ENCODE results near the gene NUDCD2.

NUDCD2 gene

GRCh38 chr5:163459819-163460561 lies at the start of gene NUDCD2:
Gene NUDCD2 (minus strand): TSS chr5:163460102. CDS start chr5:163460050, 52 bp downstream.
- Histone ChIP-seq H3K9ac (ENCODE audit: low read depth, low read length) (peak within 1 kb of the TSS; percentile 95), H3K9me3 (ENCODE audit: control insufficient read depth, insufficient read depth, low read length) (no peaks in the 10 kb centered on the region), H3K27me3 (ENCODE audit: control insufficient read depth, insufficient read depth, low read length) (no peaks in the 10 kb centered on the region), H3K36me3 (ENCODE audit: control insufficient read depth, insufficient read depth, low read length) (no peaks in the 10 kb centered on the region), H3K4me3 (ENCODE audit: low read depth, low read length) (peak within 1 kb of the TSS; percentile 99), H3K4me1 (ENCODE audit: control insufficient read depth, insufficient read depth, low read length) (no peaks in the 10 kb centered on the region)

GRCh38 chr5:163509291-163509951 lies 49.5 kb upstream of the NUDCD2 start:
- Histone ChIP-seq H3K36me3 (ENCODE audit: control insufficient read depth, insufficient read depth, low read length) (peaks cover 7% of the 10 kb centered on the region), H3K4me3 (ENCODE audit: low read depth, low read length) (no peak overlapping the region)

GRCh38 chr5:163508753-163509152 lies 48.9 kb upstream of the NUDCD2 start:
- H3K36me3 ChIP-seq (ENCODE audit: control insufficient read depth, insufficient read depth, low read length), result peaks cover 7% of the 10 kb centered on the region
- H3K9ac ChIP-seq (ENCODE audit: low read depth, low read length), result no peak overlapping the region

More at GRCh38 chr5:163509291-163509951, 49.5 kb upstream of the NUDCD2 start:
- no peaks in the 10 kb centered on the region for H3K9me3 ChIP-seq (ENCODE audit: control insufficient read depth, insufficient read depth, low read length)
- peaks cover 6% of the 10 kb centered on the region for H3K4me1 ChIP-seq (ENCODE audit: control insufficient read depth, insufficient read depth, low read length)
- H3K27me3 ChIP-seq (ENCODE audit: control insufficient read depth, insufficient read depth, low read length), result no peaks in the 10 kb centered on the region
- no peak overlapping the region for H3K9ac ChIP-seq (ENCODE audit: low read depth, low read length)

GRCh38 chr5:163506726-163507125 lies 46.8 kb upstream of the NUDCD2 start:
- peaks cover 12% of the 10 kb centered on the region for H3K4me1 ChIP-seq (ENCODE audit: control insufficient read depth, insufficient read depth, low read length)
- H3K9ac ChIP-seq (ENCODE audit: low read depth, low read length), result no peak overlapping the region

More at GRCh38 chr5:163508753-163509152, 48.9 kb upstream of the NUDCD2 start:
- Histone ChIP-seq H3K4me3 (ENCODE audit: low read depth, low read length) (no peak overlapping the region), H3K4me1 (ENCODE audit: control insufficient read depth, insufficient read depth, low read length) (peaks cover 6% of the 10 kb centered on the region), H3K27me3 (ENCODE audit: control insufficient read depth, insufficient read depth, low read length) (no peaks in the 10 kb centered on the region), H3K9me3 (ENCODE audit: control insufficient read depth, insufficient read depth, low read length) (no peaks in the 10 kb centered on the region)

GRCh38 chr5:163506095-163506457 lies 46.2 kb upstream of the NUDCD2 start:
- Histone ChIP-seq H3K9ac (ENCODE audit: low read depth, low read length) (peak overlapping the region; percentile 55), H3K4me1 (ENCODE audit: control insufficient read depth, insufficient read depth, low read length) (peaks cover 12% of the 10 kb centered on the region), H3K27me3 (ENCODE audit: control insufficient read depth, insufficient read depth, low read length) (no peaks in the 10 kb centered on the region), H3K36me3 (ENCODE audit: control insufficient read depth, insufficient read depth, low read length) (no peaks in the 10 kb centered on the region), H3K9me3 (ENCODE audit: control insufficient read depth, insufficient read depth, low read length) (no peaks in the 10 kb centered on the region), H3K4me3 (ENCODE audit: low read depth, low read length) (peak overlapping the region; percentile 67)

More at GRCh38 chr5:163506726-163507125, 46.8 kb upstream of the NUDCD2 start:
- Histone ChIP-seq H3K4me3 (ENCODE audit: low read depth, low read length) (peak overlapping the region; percentile 67), H3K9me3 (ENCODE audit: control insufficient read depth, insufficient read depth, low read length) (no peaks in the 10 kb centered on the region), H3K36me3 (ENCODE audit: control insufficient read depth, insufficient read depth, low read length) (no peaks in the 10 kb centered on the region), H3K27me3 (ENCODE audit: control insufficient read depth, insufficient read depth, low read length) (no peaks in the 10 kb centered on the region)

GRCh38 chr5:163505368-163506094 lies 45.6 kb upstream of the NUDCD2 start, which contains the start of gene MAT2B:
Gene MAT2B (plus strand): TSS chr5:163505619. CDS start chr5:163505687, 68 bp downstream.
- Histone ChIP-seq H3K36me3 (ENCODE audit: control insufficient read depth, insufficient read depth, low read length) (no peaks in the 10 kb centered on the region), H3K9me3 (ENCODE audit: control insufficient read depth, insufficient read depth, low read length) (no peaks in the 10 kb centered on the region), H3K27me3 (ENCODE audit: control insufficient read depth, insufficient read depth, low read length) (no peaks in the 10 kb centered on the region), H3K4me3 (ENCODE audit: low read depth, low read length) (peak within 1 kb of the TSS; percentile 67), H3K9ac (ENCODE audit: low read depth, low read length) (peak within 1 kb of the TSS; percentile 98), H3K4me1 (ENCODE audit: control insufficient read depth, insufficient read depth, low read length) (peaks cover 12% of the 10 kb centered on the region)

GRCh38 chr5:163505049-163505367 lies 45.1 kb upstream of the NUDCD2 start:
- Histone ChIP-seq H3K4me1 (ENCODE audit: control insufficient read depth, insufficient read depth, low read length) (peaks cover 12% of the 10 kb centered on the region), H3K27me3 (ENCODE audit: control insufficient read depth, insufficient read depth, low read length) (no peaks in the 10 kb centered on the region), H3K4me3 (ENCODE audit: low read depth, low read length) (peak overlapping the region; percentile 67), H3K9ac (ENCODE audit: low read depth, low read length) (peak overlapping the region; percentile 98), H3K9me3 (ENCODE audit: control insufficient read depth, insufficient read depth, low read length) (no peaks in the 10 kb centered on the region), H3K36me3 (ENCODE audit: control insufficient read depth, insufficient read depth, low read length) (no peaks in the 10 kb centered on the region)

GRCh38 chr5:163504079-163504931 lies 44.4 kb upstream of the NUDCD2 start:
- Histone ChIP-seq H3K36me3 (ENCODE audit: control insufficient read depth, insufficient read depth, low read length) (no peaks in the 10 kb centered on the region), H3K27me3 (ENCODE audit: control insufficient read depth, insufficient read depth, low read length) (no peaks in the 10 kb centered on the region), H3K4me1 (ENCODE audit: control insufficient read depth, insufficient read depth, low read length) (peaks cover 9% of the 10 kb centered on the region), H3K4me3 (ENCODE audit: low read depth, low read length) (peak overlapping the region; percentile 67), H3K9ac (ENCODE audit: low read depth, low read length) (peak overlapping the region; percentile 98), H3K9me3 (ENCODE audit: control insufficient read depth, insufficient read depth, low read length) (no peaks in the 10 kb centered on the region)

- Histone ChIP-seq H3K36me3 (ENCODE audit: control insufficient read depth, insufficient read depth, low read length) (no peaks in the 10 kb centered on the region), H3K9ac (ENCODE audit: low read depth, low read length) (peak overlapping the region; percentile 98), H3K27me3 (ENCODE audit: control insufficient read depth, insufficient read depth, low read length) (no peaks in the 10 kb centered on the region), H3K9me3 (ENCODE audit: control insufficient read depth, insufficient read depth, low read length) (no peaks in the 10 kb centered on the region), H3K4me3 (ENCODE audit: low read depth, low read length) (peak overlapping the region; percentile 67), H3K4me1 (ENCODE audit: control insufficient read depth, insufficient read depth, low read length) (peaks cover 9% of the 10 kb centered on the region)
Measured at GRCh38 chr5:163503106-163504078, 43.5 kb upstream of the NUDCD2 start.

- peak overlapping the region; percentile 12 for H3K9ac ChIP-seq (ENCODE audit: low read depth, low read length)
Measured at GRCh38 chr5:163502521-163502920, 42.6 kb upstream of the NUDCD2 start.

More at GRCh38 chr5:163502521-163502920, 42.6 kb upstream of the NUDCD2 start:
- no peaks in the 10 kb centered on the region for H3K9me3 ChIP-seq (ENCODE audit: control insufficient read depth, insufficient read depth, low read length)
- H3K36me3 ChIP-seq (ENCODE audit: control insufficient read depth, insufficient read depth, low read length), result no peaks in the 10 kb centered on the region
- H3K4me3 ChIP-seq (ENCODE audit: low read depth, low read length), result peak overlapping the region; percentile 67
- H3K27me3 ChIP-seq (ENCODE audit: control insufficient read depth, insufficient read depth, low read length), result no peaks in the 10 kb centered on the region
- H3K4me1 ChIP-seq (ENCODE audit: control insufficient read depth, insufficient read depth, low read length), result peaks cover 7% of the 10 kb centered on the region
